Mesodermal cell (in vitro differentiated cells): Measurements from ENCODE around the gene CRY2.

Source experiments
- H3K27ac ChIP-seq: 2 replicates; pipeline ENCODE4 v1.7.0; 2013; ENCODE audit warnings: mild to moderate bottlenecking, low read depth, low read length, moderate library complexity; ENCODE audit not compliant: severe bottlenecking
- H3K36me3 ChIP-seq: 2 replicates; pipeline ENCODE4 v1.7.1; 2013; ENCODE audit warnings: mild to moderate bottlenecking, low read length, moderate library complexity; ENCODE audit not compliant: control insufficient read depth, insufficient read depth
- H3K4me1 ChIP-seq: one replicate; pipeline ENCODE4 v1.7.1; 2013; ENCODE audit warnings: mild to moderate bottlenecking, low read length; ENCODE audit not compliant: insufficient read depth, control insufficient read depth, poor library complexity, severe bottlenecking
- H3K4me3 ChIP-seq: 2 replicates; pipeline ENCODE4 v1.7.0; 2013; ENCODE audit warnings: low read length, control low read depth, mild to moderate bottlenecking; ENCODE audit not compliant: insufficient read depth, poor library complexity, severe bottlenecking; ENCODE audit errors: extremely low read depth
- H3K9me3 ChIP-seq: 2 replicates; pipeline ENCODE4 v1.7.1; 2013; ENCODE audit warnings: mild to moderate bottlenecking, low read length, moderate library complexity; ENCODE audit not compliant: control insufficient read depth
- WGBS, 2 experiments: methylation state at CpG; one replicate each; pipeline ENCODE4 v1.1.5; 2013; ENCODE audit warnings: missing lambda C conversion rate in 2 of 2; ENCODE audit not compliant: insufficient coverage in 2 of 2; 5-methylcytosine and 5-hydroxymethylcytosine counted together

The CRY2 gene

GRCh38 chr11:45913514-45913913, 66.2 kb downstream of the CRY2 start:
- 95 to 96% methylated on average over 19 of the region's 19 CpGs for WGBS, 2 experiments
- Histone ChIP-seq H3K4me3 (no peak overlapping the region), H3K36me3 (peaks cover 57% of the 10 kb centered on the region), H3K27ac (no peak overlapping the region), H3K9me3 (no peaks in the 10 kb centered on the region), H3K4me1 (no peaks in the 10 kb centered on the region)

- H3K4me1 ChIP-seq, result no peaks in the 10 kb centered on the region
- peaks cover 57% of the 10 kb centered on the region for H3K36me3 ChIP-seq
- H3K9me3 ChIP-seq, result no peaks in the 10 kb centered on the region
- H3K27ac ChIP-seq, result no peak overlapping the region
- no peak overlapping the region for H3K4me3 ChIP-seq
- 87 to 90% methylated on average over 21 to 22 of the region's 22 CpGs for WGBS, 2 experiments
These were observed 66.8 kb downstream of the CRY2 start for GRCh38 chr11:45913942-45914635.

GRCh38 chr11:45915446-45915845, 68.2 kb downstream of the CRY2 start:
- Histone ChIP-seq H3K4me1 (no peaks in the 10 kb centered on the region), H3K9me3 (no peaks in the 10 kb centered on the region), H3K36me3 (peaks cover 45% of the 10 kb centered on the region), H3K4me3 (no peak overlapping the region), H3K27ac (no peak overlapping the region)
- 84 to 86% methylated on average over 7 to 11 of the region's 13 CpGs for whole genome bisulfite sequencing, 2 experiments

- Histone ChIP-seq H3K4me1 (no peaks in the 10 kb centered on the region), H3K27ac (peak overlapping the region; percentile 86), H3K9me3 (no peaks in the 10 kb centered on the region), H3K36me3 (peaks cover 35% of the 10 kb centered on the region), H3K4me3 (peak overlapping the region; percentile 69)
- WGBS, 2 experiments, result 9 to 10% methylated on average over 10 to 16 of the region's 16 CpGs
These were observed 70.0 kb downstream of the CRY2 start for GRCh38 chr11:45917286-45917622.

- Histone ChIP-seq H3K9me3 (no peaks in the 10 kb centered on the region), H3K4me1 (no peaks in the 10 kb centered on the region), H3K4me3 (peak within 1 kb of the TSS; percentile 69), H3K27ac (peak within 1 kb of the TSS; percentile 86), H3K36me3 (peaks cover 35% of the 10 kb centered on the region)
- WGBS, 2 experiments, result 0% methylated on average over 44 to 45 of the region's 45 CpGs
These were observed 70.5 kb downstream of the CRY2 start, which contains the start of gene PEX16 for GRCh38 chr11:45917623-45918330. Gene PEX16 (minus strand): TSS chr11:45917877. CDS start chr11:45917811, 66 bp downstream.

GRCh38 chr11:45918331-45918941, 71.2 kb downstream of the CRY2 start:
- H3K27ac ChIP-seq, result peak overlapping the region; percentile 86

GRCh38 chr11:45918962-45919675, 71.8 kb downstream of the CRY2 start:
- Histone ChIP-seq H3K27ac (no peak overlapping the region), H3K4me1 (no peaks in the 10 kb centered on the region), H3K4me3 (peak overlapping the region; percentile 69)

More at GRCh38 chr11:45918331-45918941, 71.2 kb downstream of the CRY2 start:
- H3K9me3 ChIP-seq, result no peaks in the 10 kb centered on the region
- peak overlapping the region; percentile 69 for H3K4me3 ChIP-seq
- peaks cover 30% of the 10 kb centered on the region for H3K36me3 ChIP-seq
- WGBS, 2 experiments, result 0 to 1% methylated on average over 22 to 24 of the region's 38 CpGs
- H3K4me1 ChIP-seq, result no peaks in the 10 kb centered on the region

GRCh38 chr11:45919806-45920530, 72.7 kb downstream of the CRY2 start:
- no peaks in the 10 kb centered on the region for H3K9me3 ChIP-seq
- H3K4me1 ChIP-seq, result no peaks in the 10 kb centered on the region
- H3K36me3 ChIP-seq, result peaks cover 14% of the 10 kb centered on the region
- no peak overlapping the region for H3K27ac ChIP-seq
- 74 to 85% methylated on average over 10 of the region's 13 CpGs for WGBS, 2 experiments
- no peak overlapping the region for H3K4me3 ChIP-seq

More at GRCh38 chr11:45918962-45919675, 71.8 kb downstream of the CRY2 start:
- Histone ChIP-seq H3K9me3 (no peaks in the 10 kb centered on the region), H3K36me3 (peaks cover 23% of the 10 kb centered on the region)
- 76 to 88% methylated on average over 4 to 7 of the region's 7 CpGs for WGBS, 2 experiments

GRCh38 chr11:45920531-45921477, 73.5 kb downstream of the CRY2 start:
- H3K27ac ChIP-seq, result no peak overlapping the region
- no peaks in the 10 kb centered on the region for H3K9me3 ChIP-seq
- H3K36me3 ChIP-seq, result peaks cover 6% of the 10 kb centered on the region
- H3K4me3 ChIP-seq, result no peak overlapping the region
- WGBS, 2 experiments, result 89 to 95% methylated on average over 4 of the region's 6 CpGs
- H3K4me1 ChIP-seq, result no peaks in the 10 kb centered on the region
